GM23338 (cell line): ENCODE measurements around the gene ZNF787. TPM values are rescaled to one million over a fixed set of nuclear protein-coding genes. Genes with fewer than 3 reads are reported as not detected.

ENCODE experiments used
- ATAC-seq: fragments of 200-7000 bp; cut with Tn5 transposase; 3 replicates; pipeline ENCODE4 v1.9.1; 2020
- DNase-seq: peaks from one replicate; pipeline ENCODE4 v3.0.0-alpha.2; 2015; ENCODE audit warnings: low spot score
- H2AFZ ChIP-seq: fragments of 200-600 bp; sonication (generic); 2 replicates; pipeline ENCODE4 v1.8.0; 2016; ENCODE audit warnings: antibody characterized with exemption, mild to moderate bottlenecking, moderate library complexity
- H3F3A ChIP-seq: fragments of 200-600 bp; sonication (generic); replicated peaks from 2 replicates; pipeline ENCODE4 v1.8.0; 2017; ENCODE audit warnings: antibody characterized with exemption, mixed run types, low read depth
- H3K27ac ChIP-seq: fragments of 200-600 bp; sonication (generic); 2 replicates; pipeline ENCODE4 v1.6.1; 2016; ENCODE audit warnings: low read depth
- H3K27me3 ChIP-seq: fragments of 200-600 bp; sonication (generic); 2 replicates; pipeline ENCODE4 v1.8.0; 2016; ENCODE audit warnings: mild to moderate bottlenecking, mixed run types, moderate library complexity; ENCODE audit not compliant: insufficient read depth
- H3K36me3 ChIP-seq: fragments of 200-600 bp; sonication (generic); 2 replicates; pipeline ENCODE4 v1.8.0; 2016; ENCODE audit warnings: mild to moderate bottlenecking; ENCODE audit not compliant: insufficient read depth
- H3K4me1 ChIP-seq: fragments of 200-600 bp; sonication (generic); 2 replicates; pipeline ENCODE4 v1.8.0; 2016; ENCODE audit warnings: mild to moderate bottlenecking, moderate library complexity; ENCODE audit not compliant: insufficient read depth
- H3K4me2 ChIP-seq: fragments of 200-600 bp; sonication (generic); 2 replicates; pipeline ENCODE4 v1.7.1; 2017; ENCODE audit warnings: mixed run types
- H3K4me3 ChIP-seq: fragments of 200-600 bp; sonication (generic); 2 replicates; pipeline ENCODE4 v1.6.1; 2016; ENCODE audit warnings: mixed run types
- H3K79me2 ChIP-seq: fragments of 200-600 bp; sonication (generic); replicated peaks from 2 replicates; pipeline ENCODE4 v1.8.0; 2017; ENCODE audit warnings: mild to moderate bottlenecking; ENCODE audit not compliant: insufficient read depth
- H3K9me2 ChIP-seq: fragments of 200-600 bp; sonication (generic); 2 replicates; pipeline ENCODE4 v1.8.0; 2017; ENCODE audit not compliant: insufficient read depth
- H4K20me1 ChIP-seq: fragments of 200-600 bp; sonication (generic); replicated peaks from 2 replicates; pipeline ENCODE4 v1.8.0; 2017; ENCODE audit warnings: mild to moderate bottlenecking; ENCODE audit not compliant: insufficient read depth
- H3K27ac Mint-ChIP-seq: 2 replicates; pipeline ENCODE4 v1.8.0; 2020; ENCODE audit warnings: inconsistent platforms, mild to moderate bottlenecking, moderate library complexity, mixed read lengths
- H3K27me3 Mint-ChIP-seq: 3 replicates; pipeline ENCODE4 v1.8.0; 2022; ENCODE audit warnings: low read depth, mild to moderate bottlenecking, moderate library complexity, mixed read lengths, inconsistent platforms; ENCODE audit not compliant: insufficient read depth, poor library complexity
- H3K36me3 Mint-ChIP-seq: 3 replicates; pipeline ENCODE4 v1.8.0; 2021; ENCODE audit warnings: low read depth, mild to moderate bottlenecking, inconsistent platforms, moderate library complexity, mixed read lengths
- H3K4me1 Mint-ChIP-seq: 3 replicates; pipeline ENCODE4 v1.8.0; 2020; ENCODE audit warnings: mild to moderate bottlenecking, inconsistent platforms, mixed read lengths
- H3K4me3 Mint-ChIP-seq: 3 replicates; pipeline ENCODE4 v1.8.0; 2021; ENCODE audit warnings: moderate library complexity, mild to moderate bottlenecking, inconsistent platforms, mixed read lengths
- H3K9me3 Mint-ChIP-seq: 3 replicates; pipeline ENCODE4 v1.8.0; 2020; ENCODE audit warnings: moderate library complexity, mild to moderate bottlenecking, inconsistent platforms, mixed read lengths
- CREB1 ChIP-seq: fragments of 250-450 bp; sonication (Bioruptor Pico); IDR thresholded peaks from 2 replicates; pipeline ENCODE4 v1.5.0; 2020; ENCODE audit warnings: low read depth, mild to moderate bottlenecking, moderate library complexity
- CTCF ChIP-seq, 2 experiments: fragments of 200-600 bp in 1 of 2; sonication (generic) in 1 of 2; conservative IDR thresholded peaks; 2 replicates each; pipeline versions ENCODE4 v1.5.1 to v1.6.1; 2016 to 2017; ENCODE audit warnings: antibody characterized with exemption in 2 of 2, low read depth in 2 of 2, mild to moderate bottlenecking in 2 of 2, moderate library complexity in 1 of 2
- EZH2 ChIP-seq: fragments of 200-600 bp; sonication (generic); IDR thresholded peaks from one replicate; pipeline ENCODE4 v1.8.0; 2017; ENCODE audit warnings: antibody characterized with exemption, mild to moderate bottlenecking, low read depth; ENCODE audit not compliant: unreplicated experiment
- EZH2phosphoT487 ChIP-seq: fragments of 200-600 bp; sonication (generic); IDR thresholded peaks from one replicate; pipeline ENCODE4 v1.8.1; 2018; ENCODE audit warnings: antibody characterized with exemption; ENCODE audit not compliant: unreplicated experiment
- JUNB ChIP-seq: IDR thresholded peaks from one replicate; pipeline ENCODE4 v1.6.1; 2016; ENCODE audit warnings: antibody characterized with exemption; ENCODE audit not compliant: unreplicated experiment
- NANOG ChIP-seq: IDR thresholded peaks from 2 replicates; pipeline ENCODE4 v1.6.1; 2016; ENCODE audit warnings: antibody characterized with exemption, borderline replicate concordance
- POLR2AphosphoS5 ChIP-seq: IDR thresholded peaks from 2 replicates; pipeline ENCODE4 v1.6.1; 2016; ENCODE audit warnings: antibody characterized with exemption, low read depth
- REST ChIP-seq: IDR thresholded peaks from one replicate; pipeline ENCODE4 v1.6.1; 2018; ENCODE audit warnings: antibody characterized with exemption; ENCODE audit not compliant: unreplicated experiment
- STAT1 ChIP-seq: IDR thresholded peaks from one replicate; pipeline ENCODE4 v1.6.1; 2016; ENCODE audit warnings: antibody characterized with exemption; ENCODE audit not compliant: unreplicated experiment
- ZNF114 ChIP-seq: fragments of 250-450 bp; sonication (Bioruptor Pico); IDR thresholded peaks from 2 replicates; pipeline ENCODE4 v1.5.0; 2020; ENCODE audit warnings: mild to moderate bottlenecking, moderate library complexity
- ZNF331 ChIP-seq: fragments of 250-450 bp; sonication (Bioruptor Pico); IDR thresholded peaks from 2 replicates; pipeline ENCODE4 v1.5.0; 2020; ENCODE audit warnings: low read depth, mild to moderate bottlenecking, moderate library complexity
- polyA plus RNA-seq: library from polyadenylated mRNA; unstranded; fragments of >200 nt; fragmentation: Nextera tagmentation; extraction: Ambion mirVana; gene quantifications from 2 replicates; pipeline ENCODE4 v1.2.1, GENCODE V29; 2016
- total RNA-seq: library from RNA; depleted of rRNA; stranded (reverse); fragments of >200 nt; shearing (Covaris generic); gene quantifications from 2 replicates; pipeline ENCODE4 v1.2.3, GENCODE V29; 2014
- TF ChIP-seq, protein P1 (sequence below): fragments of 250-450 bp; sonication (Bioruptor Pico); IDR thresholded peaks from 2 replicates; pipeline ENCODE4 v1.5.0; 2020; ENCODE audit warnings: mild to moderate bottlenecking, moderate library complexity

ZNF787 gene
- total and polyA plus RNA-seq, 2 experiments from 2014 or later, result 12.5 to 44.6 TPM

DNA sequence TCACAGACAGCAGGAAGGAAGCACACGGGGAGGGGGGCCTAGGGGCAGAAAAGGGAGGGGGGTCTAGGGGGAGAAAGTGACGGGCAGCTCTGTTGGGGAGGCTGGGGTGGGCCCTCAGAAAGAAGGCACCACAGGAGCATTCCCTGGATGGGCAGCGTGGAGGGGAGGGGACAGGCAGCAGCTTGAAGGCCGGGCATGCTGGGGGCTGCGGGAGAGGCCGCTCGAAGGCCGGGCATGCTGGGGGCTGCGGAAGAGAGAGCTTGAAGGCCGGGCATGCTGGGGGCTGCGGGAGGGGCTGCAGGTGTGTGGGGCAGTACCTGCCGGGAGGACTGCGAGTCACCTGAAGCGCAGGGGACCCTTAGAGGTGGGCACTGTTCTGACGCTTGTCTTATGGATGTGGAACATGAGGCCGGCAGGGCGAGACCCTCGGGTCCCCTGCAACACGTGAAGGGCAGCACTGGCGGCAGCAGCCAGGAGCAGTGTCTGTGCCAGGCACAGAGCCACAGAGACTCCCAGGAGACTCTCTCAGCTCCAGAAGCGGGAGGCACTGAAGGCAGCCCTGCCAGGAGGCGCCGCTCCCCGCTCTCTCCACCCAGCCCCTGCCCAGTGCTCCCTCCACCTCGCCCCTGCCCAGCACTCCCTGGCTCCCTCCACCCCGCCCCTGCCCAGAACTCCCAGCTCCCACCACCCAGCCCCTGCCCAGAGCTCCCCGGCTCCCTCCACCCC, 13.3 kb downstream of the ZNF787 start:
- Mint-ChIP-seq H3K27me3 (peaks cover 37% of the 10 kb centered on the region), H3K9me3 (no peaks in the 10 kb centered on the region; the same call in 2 of the 3 replicates), H3K27ac (no peak overlapping the region; the same call in 1 of the 2 replicates), H3K36me3 (peaks cover 4% of the 10 kb centered on the region; the same call in 2 of the 3 replicates), H3K4me3 (no peak overlapping the region), H3K4me1 (peaks cover 63% of the 10 kb centered on the region)
- peaks cover 87% of the 10 kb centered on the region for H3K79me2 ChIP-seq
- H3K4me3 ChIP-seq, result no peak overlapping the region
- H3K27ac ChIP-seq, result no peak overlapping the region
- no peaks in the 10 kb centered on the region for H3K36me3 ChIP-seq
- ATAC-seq (no peak; the same call in 2 of the 3 replicates), DNase-seq (peak; percentile 48)
- H3K4me1 ChIP-seq, result peaks cover 52% of the 10 kb centered on the region
- no peaks in the 10 kb centered on the region for H3K9me2 ChIP-seq
- no peaks in the 10 kb centered on the region for H3K27me3 ChIP-seq
- no peak for TF ChIP-seq ZNF331
- TF ChIP-seq STAT1, result no peak
- no peak for TF ChIP-seq POLR2AphosphoS5
- no peak for TF ChIP-seq ZNF114 (CRISPR knock-in tag)
- TF ChIP-seq EZH2phosphoT487, result no peak
- TF ChIP-seq, protein P1, sequence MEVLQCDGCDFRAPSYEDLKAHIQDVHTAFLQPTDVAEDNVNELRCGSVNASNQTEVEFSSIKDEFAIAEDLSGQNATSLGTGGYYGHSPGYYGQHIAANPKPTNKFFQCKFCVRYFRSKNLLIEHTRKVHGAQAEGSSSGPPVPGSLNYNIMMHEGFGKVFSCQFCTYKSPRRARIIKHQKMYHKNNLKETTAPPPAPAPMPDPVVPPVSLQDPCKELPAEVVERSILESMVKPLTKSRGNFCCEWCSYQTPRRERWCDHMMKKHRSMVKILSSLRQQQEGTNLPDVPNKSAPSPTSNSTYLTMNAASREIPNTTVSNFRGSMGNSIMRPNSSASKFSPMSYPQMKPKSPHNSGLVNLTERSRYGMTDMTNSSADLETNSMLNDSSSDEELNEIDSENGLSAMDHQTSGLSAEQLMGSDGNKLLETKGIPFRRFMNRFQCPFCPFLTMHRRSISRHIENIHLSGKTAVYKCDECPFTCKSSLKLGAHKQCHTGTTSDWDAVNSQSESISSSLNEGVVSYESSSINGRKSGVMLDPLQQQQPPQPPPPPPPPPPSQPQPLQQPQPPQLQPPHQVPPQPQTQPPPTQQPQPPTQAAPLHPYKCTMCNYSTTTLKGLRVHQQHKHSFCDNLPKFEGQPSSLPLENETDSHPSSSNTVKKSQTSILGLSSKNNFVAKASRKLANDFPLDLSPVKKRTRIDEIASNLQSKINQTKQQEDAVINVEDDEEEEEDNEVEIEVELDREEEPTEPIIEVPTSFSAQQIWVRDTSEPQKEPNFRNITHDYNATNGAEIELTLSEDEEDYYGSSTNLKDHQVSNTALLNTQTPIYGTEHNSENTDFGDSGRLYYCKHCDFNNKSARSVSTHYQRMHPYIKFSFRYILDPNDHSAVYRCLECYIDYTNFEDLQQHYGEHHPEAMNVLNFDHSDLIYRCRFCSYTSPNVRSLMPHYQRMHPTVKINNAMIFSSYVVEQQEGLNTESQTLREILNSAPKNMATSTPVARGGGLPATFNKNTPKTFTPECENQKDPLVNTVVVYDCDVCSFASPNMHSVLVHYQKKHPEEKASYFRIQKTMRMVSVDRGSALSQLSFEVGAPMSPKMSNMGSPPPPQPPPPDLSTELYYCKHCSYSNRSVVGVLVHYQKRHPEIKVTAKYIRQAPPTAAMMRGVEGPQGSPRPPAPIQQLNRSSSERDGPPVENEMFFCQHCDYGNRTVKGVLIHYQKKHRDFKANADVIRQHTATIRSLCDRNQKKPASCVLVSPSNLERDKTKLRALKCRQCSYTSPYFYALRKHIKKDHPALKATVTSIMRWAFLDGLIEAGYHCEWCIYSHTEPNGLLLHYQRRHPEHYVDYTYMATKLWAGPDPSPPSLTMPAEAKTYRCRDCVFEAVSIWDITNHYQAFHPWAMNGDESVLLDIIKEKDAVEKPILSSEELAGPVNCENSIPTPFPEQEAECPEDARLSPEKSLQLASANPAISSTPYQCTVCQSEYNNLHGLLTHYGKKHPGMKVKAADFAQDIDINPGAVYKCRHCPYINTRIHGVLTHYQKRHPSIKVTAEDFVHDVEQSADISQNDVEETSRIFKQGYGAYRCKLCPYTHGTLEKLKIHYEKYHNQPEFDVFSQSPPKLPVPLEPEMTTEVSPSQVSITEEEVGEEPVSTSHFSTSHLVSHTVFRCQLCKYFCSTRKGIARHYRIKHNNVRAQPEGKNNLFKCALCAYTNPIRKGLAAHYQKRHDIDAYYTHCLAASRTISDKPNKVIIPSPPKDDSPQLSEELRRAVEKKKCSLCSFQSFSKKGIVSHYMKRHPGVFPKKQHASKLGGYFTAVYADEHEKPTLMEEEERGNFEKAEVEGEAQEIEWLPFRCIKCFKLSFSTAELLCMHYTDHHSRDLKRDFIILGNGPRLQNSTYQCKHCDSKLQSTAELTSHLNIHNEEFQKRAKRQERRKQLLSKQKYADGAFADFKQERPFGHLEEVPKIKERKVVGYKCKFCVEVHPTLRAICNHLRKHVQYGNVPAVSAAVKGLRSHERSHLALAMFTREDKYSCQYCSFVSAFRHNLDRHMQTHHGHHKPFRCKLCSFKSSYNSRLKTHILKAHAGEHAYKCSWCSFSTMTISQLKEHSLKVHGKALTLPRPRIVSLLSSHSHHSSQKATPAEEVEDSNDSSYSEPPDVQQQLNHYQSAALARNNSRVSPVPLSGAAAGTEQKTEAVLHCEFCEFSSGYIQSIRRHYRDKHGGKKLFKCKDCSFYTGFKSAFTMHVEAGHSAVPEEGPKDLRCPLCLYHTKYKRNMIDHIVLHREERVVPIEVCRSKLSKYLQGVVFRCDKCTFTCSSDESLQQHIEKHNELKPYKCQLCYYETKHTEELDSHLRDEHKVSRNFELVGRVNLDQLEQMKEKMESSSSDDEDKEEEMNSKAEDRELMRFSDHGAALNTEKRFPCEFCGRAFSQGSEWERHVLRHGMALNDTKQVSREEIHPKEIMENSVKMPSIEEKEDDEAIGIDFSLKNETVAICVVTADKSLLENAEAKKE, result no peak
- TF ChIP-seq REST, result no peak
- TF ChIP-seq JUNB, result no peak
- no peak for TF ChIP-seq NANOG
- TF ChIP-seq EZH2, result no peak
- TF ChIP-seq CREB1 (CRISPR knock-in tag), result no peak
- no peak for TF ChIP-seq CTCF (conservative IDR thresholded peaks at IDR 0.05; ENCODE audit: low read depth in 2 of 2)
- no peak overlapping the region for H3K4me2 ChIP-seq
- peaks cover 39% of the 10 kb centered on the region for H4K20me1 ChIP-seq
- H3F3A ChIP-seq, result 0 out of 2 replicates have a peak, but pooled peaks cover 3% of the 10 kb centered on the region
- H2AFZ ChIP-seq, result no peak overlapping the region
